Glomerular visceral epithelial cell (primary cell): ENCODE data around the gene TRIM69.
"Not testable (repeated sequence)": the region's sequence is repeated elsewhere in the genome, so short reads cannot be mapped to it uniquely, and the experiment has no call there.

ENCODE experiments used
- DNase-seq: peaks from one replicate; pipeline ENCODE4 v3.0.0-alpha.2; 2016; ENCODE audit errors: extremely low spot score

Gene TRIM69

GRCh38 chr15:44739222-44739847, 3.0 kb downstream of the TRIM69 start:
- not testable (repeated sequence) for DNase-seq

- DNase-seq: not testable (repeated sequence)
Observed at GRCh38 chr15:44743454-44743853, 7.1 kb downstream of the TRIM69 start.

- no peak for DNase-seq
Observed at GRCh38 chr15:44753345-44753744, 17.0 kb downstream of the TRIM69 start.

GRCh38 chr15:44763187-44763586, 26.9 kb downstream of the TRIM69 start:
- DNase-seq: no peak

- DNase-seq: no peak
Observed at GRCh38 chr15:44763848-44764247, 27.5 kb downstream of the TRIM69 start.

GRCh38 chr15:44765036-44765435, 28.7 kb downstream of the TRIM69 start:
- no peak for DNase-seq

- no peak for DNase-seq
Observed at GRCh38 chr15:44769521-44769920, 33.2 kb downstream of the TRIM69 start.

GRCh38 chr15:44770715-44771114, 34.4 kb downstream of the TRIM69 start:
- DNase-seq: not testable (repeated sequence)

- no peak for DNase-seq
Observed at GRCh38 chr15:44775953-44776352, 39.6 kb downstream of the TRIM69 start.

- DNase-seq: no peak
Observed at GRCh38 chr15:44779761-44780160, 43.4 kb downstream of the TRIM69 start.

GRCh38 chr15:44780608-44781007, 44.3 kb downstream of the TRIM69 start:
- DNase-seq: no peak

GRCh38 chr15:44781128-44781810, 44.9 kb downstream of the TRIM69 start:
- DNase-seq: no peak

GRCh38 chr15:44782516-44782915, 46.2 kb downstream of the TRIM69 start:
- peak; percentile 24 for DNase-seq

GRCh38 chr15:44784918-44785274, 48.6 kb downstream of the TRIM69 start:
- DNase-seq: not testable (repeated sequence)

GRCh38 chr15:44788748-44789147, 52.4 kb downstream of the TRIM69 start:
- no peak for DNase-seq

GRCh38 chr15:44790215-44790614, 53.9 kb downstream of the TRIM69 start:
- DNase-seq: no peak

GRCh38 chr15:44790656-44791055, 54.3 kb downstream of the TRIM69 start:
- DNase-seq: no peak

GRCh38 chr15:44792715-44793114, 56.4 kb downstream of the TRIM69 start:
- no peak for DNase-seq

- no peak for DNase-seq
Observed at GRCh38 chr15:44794072-44794471, 57.7 kb downstream of the TRIM69 start.

GRCh38 chr15:44796508-44796907, 60.2 kb downstream of the TRIM69 start:
- no peak for DNase-seq

GRCh38 chr15:44798826-44799225, 62.5 kb downstream of the TRIM69 start:
- DNase-seq: no peak

- DNase-seq: no peak
Observed at GRCh38 chr15:44801364-44801763, 65.0 kb downstream of the TRIM69 start.

- DNase-seq: no peak
Observed at GRCh38 chr15:44801797-44802196, 65.5 kb downstream of the TRIM69 start.

GRCh38 chr15:44802336-44802735, 66.0 kb downstream of the TRIM69 start:
- no peak for DNase-seq
